Stimulated activated CD4-positive, alpha-beta T cell treated with anti-CD3 and anti-CD28 coated beads, Interleukin-15, amount 100 ng/mL, for 1 hour (primary cell): ENCODE data around the gene SLC25A23.

Experiments used
- DNase-seq, 2 donors: peaks; one replicate each; pipeline ENCODE4 v3.0.0-alpha.2; 2020; ENCODE audit warnings: low read depth in 1 of 2, low spot score in 1 of 2

The SLC25A23 gene

DNA sequence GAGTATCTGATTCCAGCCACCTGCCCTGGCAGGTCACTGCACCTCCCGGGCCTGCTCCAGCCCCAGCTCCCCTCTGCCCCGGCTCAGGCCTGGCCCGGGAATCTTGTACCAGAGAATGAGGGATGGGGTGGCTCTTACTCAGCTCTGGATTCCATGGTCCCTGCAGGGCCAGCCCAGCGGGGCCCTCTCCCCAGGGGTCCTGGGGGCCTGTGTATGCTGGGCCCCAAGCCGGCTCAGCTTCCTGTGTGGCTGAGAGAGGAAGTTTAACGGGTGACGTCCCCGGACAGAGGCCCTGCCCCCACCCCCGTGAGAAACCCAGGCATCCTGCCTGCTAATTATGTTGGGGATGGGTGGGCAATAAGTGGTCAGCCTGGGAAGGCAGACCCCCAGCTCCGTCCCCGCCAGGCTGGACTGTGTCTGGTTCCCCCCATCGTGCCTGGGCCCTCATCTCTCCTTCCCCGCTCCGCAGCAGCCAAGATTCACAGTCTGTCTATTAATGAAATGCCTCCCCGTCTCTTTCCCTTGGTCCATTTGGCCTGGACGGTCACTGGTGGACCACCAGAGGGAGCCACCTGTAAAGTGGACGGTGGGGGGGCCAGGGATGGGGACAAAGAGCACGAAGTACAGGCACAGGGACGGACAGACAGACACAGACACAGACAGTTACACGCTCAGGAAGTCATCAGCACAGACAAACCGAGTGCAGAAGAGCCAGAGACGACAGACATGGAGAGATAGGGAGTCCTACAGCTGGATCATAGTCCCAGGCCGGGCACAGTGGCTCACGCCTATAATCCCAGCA, 22.1 kb upstream of the SLC25A23 start, which contains the start of gene DENND1C:
TSS of gene DENND1C (minus strand) at position 247 of the 802 bp plus-strand sequence. CDS start at position 155, 92 bp downstream.
- peak; percentile 43 to 47 for DNase-seq

- no peak for DNase-seq
These were observed 21.3 kb upstream of the SLC25A23 start for GRCh38 chr19:6480848-6481415.

- no peak for DNase-seq
These were observed 20.3 kb upstream of the SLC25A23 start for GRCh38 chr19:6479836-6480398.

GRCh38 chr19:6478815-6479214, 19.2 kb upstream of the SLC25A23 start:
- no peak for DNase-seq

GRCh38 chr19:6476896-6477431, 17.4 kb upstream of the SLC25A23 start:
- DNase-seq: no peak

DNA sequence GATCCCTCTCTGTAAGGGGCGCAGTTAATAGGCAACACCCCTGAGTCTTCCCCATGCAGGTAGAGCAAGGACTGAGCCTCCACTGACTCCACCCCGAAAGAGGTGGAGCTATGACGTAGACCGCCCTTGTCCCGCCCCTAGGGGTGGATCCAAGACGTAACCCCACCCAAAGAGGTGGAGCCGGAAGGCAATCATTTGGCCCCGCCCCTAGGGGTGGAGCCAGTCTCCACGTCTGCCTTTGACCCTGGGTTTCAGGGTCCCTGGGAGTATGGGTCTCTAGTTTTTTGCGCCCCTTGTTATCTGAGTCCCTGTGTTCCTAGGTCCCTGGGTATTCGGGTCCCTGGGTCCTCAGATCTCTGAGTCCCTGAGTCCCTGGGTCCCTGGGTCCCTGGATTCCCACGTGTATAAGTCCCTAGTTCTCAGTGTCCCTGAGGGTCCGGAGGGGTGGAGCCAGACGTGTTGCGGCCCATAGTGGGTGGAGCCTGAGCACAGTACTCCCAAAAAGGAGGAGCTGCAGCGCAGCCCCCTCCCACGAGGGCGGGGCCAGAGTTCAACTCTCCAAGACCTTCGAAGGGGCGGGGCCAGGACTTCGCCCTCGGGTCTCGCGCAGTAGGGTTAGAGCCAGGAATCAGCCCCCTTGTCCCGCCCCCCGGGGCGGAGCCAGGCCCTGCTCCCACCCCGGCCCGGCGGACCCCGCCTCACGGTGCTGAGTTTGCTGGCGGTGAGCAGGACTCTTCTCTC, 16.7 kb upstream of the SLC25A23 start:
- peak; percentile 39 to 45 for DNase-seq

- DNase-seq: no peak
These were observed 15.9 kb upstream of the SLC25A23 start for GRCh38 chr19:6475321-6476108.

GRCh38 chr19:6473647-6474046, 14.1 kb upstream of the SLC25A23 start:
- DNase-seq: no peak

DNA sequence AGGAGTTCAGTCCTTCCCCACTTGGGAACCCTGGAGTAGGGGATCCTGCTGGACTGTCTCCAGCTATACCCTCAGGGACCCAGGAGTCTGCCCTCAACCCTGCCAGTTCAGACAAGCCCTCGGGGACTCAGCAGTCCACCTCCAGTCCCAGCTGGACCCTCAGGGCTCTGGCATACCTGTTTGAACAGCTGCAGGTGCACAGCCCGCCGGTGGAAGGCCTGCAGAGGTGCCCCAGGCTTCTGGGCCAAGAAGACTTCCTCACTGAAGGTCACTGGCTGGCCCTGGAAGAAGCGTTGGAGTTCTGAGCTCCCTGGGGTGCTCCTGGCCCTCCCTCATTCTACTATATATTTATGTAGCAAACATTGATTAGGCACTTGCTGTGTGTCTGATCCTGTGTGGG, 13.1 kb upstream of the SLC25A23 start:
- DNase-seq: no peak

GRCh38 chr19:6471076-6471475, 11.5 kb upstream of the SLC25A23 start:
- DNase-seq: no peak

DNA sequence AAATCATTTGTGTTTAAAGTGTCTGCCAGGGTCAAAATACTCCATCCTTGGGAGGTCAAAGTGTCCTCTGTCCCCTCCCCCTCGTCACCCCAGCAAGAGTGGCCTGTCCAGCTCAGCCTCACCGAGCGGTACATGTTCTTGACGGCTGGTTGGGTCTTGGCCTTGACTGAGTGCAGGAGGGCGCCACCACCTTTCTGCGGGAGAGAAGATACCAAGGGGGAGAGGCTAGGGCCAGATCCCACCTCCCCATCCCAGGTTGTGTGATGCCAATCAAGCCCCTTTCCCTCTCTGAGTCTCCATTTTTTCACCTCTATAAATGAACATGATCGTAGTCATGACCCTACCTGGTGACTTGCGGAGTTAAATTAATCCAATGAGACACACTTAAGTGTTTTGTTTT, 10.6 kb upstream of the SLC25A23 start:
- DNase-seq: no peak

DNA sequence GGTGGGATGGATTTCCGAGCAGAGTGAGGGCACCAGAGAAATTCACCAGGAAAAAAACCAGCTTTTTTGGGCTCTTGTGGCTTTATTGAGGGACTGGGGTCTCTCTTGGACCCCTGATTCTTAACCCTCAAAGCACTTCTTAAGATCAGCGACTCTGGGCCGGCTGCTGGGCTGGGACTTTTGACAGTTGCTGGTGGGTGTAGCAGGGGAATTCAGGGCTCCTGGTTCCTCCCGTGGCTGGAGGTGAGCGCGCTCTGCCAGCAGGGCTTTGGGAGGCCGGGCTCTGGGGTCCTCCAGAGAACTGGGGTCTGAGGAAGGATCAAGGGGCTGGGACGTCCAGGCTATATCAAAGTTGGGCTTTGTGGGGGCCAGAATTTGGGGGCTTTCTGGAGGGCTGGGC, 7.8 kb upstream of the SLC25A23 start:
- no peak for DNase-seq

DNA sequence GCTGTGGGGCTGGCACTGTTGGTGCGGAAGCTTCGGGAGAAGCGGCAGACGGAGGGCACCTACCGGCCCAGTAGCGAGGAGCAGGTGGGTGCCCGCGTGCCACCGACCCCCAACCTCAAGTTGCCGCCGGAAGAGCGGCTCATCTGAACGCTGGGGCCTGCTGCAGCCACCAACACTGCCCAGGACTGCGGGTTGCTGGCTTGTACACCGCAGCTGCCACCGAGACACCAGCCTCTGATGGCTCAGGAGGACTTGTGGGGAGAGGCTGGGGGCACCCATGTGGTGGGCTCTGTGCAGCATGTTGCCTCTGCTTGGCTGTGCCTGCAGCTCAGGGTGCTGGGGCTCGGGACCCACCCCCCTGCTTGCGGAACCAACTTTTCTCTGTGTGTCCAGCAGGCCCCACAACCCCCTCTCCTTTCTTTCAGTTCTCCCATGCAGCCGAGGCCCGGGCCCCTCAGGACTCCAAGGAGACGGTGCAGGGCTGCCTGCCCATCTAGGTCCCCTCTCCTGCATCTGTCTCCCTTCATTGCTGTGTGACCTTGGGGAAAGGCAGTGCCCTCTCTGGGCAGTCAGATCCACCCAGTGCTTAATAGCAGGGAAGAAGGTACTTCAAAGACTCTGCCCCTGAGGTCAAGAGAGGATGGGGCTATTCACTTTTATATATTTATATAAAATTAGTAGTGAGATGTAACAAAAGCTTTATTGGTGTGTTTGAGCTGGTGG, 7.1 kb upstream of the SLC25A23 start:
- no peak for DNase-seq

GRCh38 chr19:6465663-6466062, 6.1 kb upstream of the SLC25A23 start:
- DNase-seq: no peak

DNA sequence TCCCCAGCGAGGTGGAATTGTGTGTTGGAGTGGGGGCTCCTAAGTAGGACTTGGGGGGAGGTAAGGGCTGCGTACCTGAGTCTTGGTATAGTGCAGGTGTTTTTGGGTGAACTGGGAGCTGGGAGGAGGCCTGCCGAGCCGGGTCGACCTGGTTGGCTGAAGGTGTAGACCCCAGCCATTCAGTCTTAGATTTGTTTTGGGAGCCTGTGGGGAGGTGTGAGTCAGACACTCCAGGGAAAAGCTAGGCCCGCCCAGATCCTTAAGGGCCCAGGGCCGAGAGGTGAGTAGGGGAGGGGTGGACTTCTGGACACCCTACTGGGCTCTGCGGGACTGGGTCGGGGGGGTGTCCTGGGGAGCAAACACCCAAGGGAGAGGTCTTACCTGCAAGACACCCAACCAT, 5.4 kb upstream of the SLC25A23 start:
- no peak for DNase-seq

GRCh38 chr19:6464070-6464873, 4.7 kb upstream of the SLC25A23 start, which contains the start of gene CRB3:
CRB3 (plus strand) TSS chr19:6464271; CDS start chr19:6464702, 431 bp downstream.
- DNase-seq: peak in 1 of 2 donors; percentile 15

DNA sequence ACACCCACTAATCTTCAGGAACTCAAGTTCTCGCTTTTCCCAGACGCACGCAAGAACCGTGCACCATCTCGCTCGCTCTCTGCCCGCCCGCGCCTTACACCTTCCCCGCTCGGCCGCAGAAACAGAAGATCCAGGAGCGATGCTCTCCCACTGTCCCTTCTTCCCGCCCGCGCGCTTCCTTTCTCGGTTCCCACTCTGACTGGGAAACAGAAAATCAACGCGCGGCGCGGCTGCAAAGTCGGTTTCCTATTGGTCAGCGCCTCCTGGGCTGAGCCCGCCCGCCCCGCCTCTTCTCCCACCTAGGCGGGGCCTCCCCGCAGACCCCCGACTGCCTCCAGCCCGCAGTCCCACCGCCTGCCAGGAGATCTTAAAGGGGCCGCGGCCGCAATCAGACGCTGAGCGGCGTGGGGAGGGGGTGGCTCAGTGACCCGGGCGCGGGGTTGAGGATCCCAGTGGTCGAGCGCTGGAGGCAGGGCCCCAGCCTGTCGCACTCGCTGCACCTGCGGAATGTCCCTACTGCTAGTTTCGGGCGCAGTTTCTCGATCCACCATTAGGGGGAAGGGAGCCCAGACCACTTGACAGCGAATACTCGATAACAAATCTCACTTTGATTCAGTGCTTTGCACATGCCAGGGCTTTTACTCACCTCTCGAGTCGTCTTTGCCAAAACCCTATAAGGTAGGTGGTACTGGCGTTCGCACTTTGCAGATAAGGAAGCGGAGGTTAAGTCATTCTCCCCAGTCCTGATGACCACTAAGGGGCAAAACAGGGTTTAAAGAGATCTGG, 700 bp upstream of the SLC25A23 start:
- peak; percentile 94 to 96 for DNase-seq

- DNase-seq: no peak
These were observed 814 bp downstream of the SLC25A23 start for GRCh38 chr19:6458695-6459261.
